Karpas-422 (cell line): ENCODE results near the gene PSTPIP1. TPM values are rescaled to one million over a fixed set of nuclear protein-coding genes. Genes with fewer than 3 reads are reported as not detected.

Experiments
- DNase-seq: peaks from one replicate; pipeline ENCODE4 v3.0.0-alpha.2; 2015
- H2AFZ ChIP-seq: fragments of 200-600 bp; sonication (generic); 2 replicates; pipeline ENCODE4 v1.6.1; 2014; ENCODE audit warnings: antibody characterized with exemption, low read length, mixed read lengths
- H3K27ac ChIP-seq: fragments of 200-600 bp; sonication (generic); 2 replicates; pipeline ENCODE4 v1.5.1; 2014; ENCODE audit warnings: mild to moderate bottlenecking, low read length, moderate library complexity
- H3K27me3 ChIP-seq: fragments of 200-600 bp; sonication (generic); 2 replicates; pipeline ENCODE4 v1.6.1; 2014; ENCODE audit warnings: low read length, mixed read lengths
- H3K36me3 ChIP-seq: fragments of 200-600 bp; sonication (generic); 2 replicates; pipeline ENCODE4 v1.6.1; 2014; ENCODE audit warnings: low read length, mixed read lengths; ENCODE audit not compliant: insufficient read depth
- H3K4me1 ChIP-seq: fragments of 200-600 bp; sonication (generic); 2 replicates; pipeline ENCODE4 v1.6.1; 2014; ENCODE audit warnings: mild to moderate bottlenecking, low read length, mixed read lengths
- H3K4me2 ChIP-seq: fragments of 200-600 bp; sonication (generic); 2 replicates; pipeline ENCODE4 v1.6.1; 2014; ENCODE audit warnings: low read length, low read depth, mild to moderate bottlenecking; ENCODE audit not compliant: poor library complexity, severe bottlenecking
- H3K4me3 ChIP-seq: fragments of 200-600 bp; sonication (generic); 2 replicates; pipeline ENCODE4 v1.5.1; 2014; ENCODE audit warnings: mild to moderate bottlenecking, antibody characterized with exemption, low read length, mixed read lengths
- H3K79me2 ChIP-seq: fragments of 200-600 bp; sonication (generic); 2 replicates; pipeline ENCODE4 v1.6.1; 2014; ENCODE audit warnings: mild to moderate bottlenecking, low read length, mixed read lengths
- H3K9ac ChIP-seq: fragments of 200-600 bp; sonication (generic); 2 replicates; pipeline ENCODE4 v1.6.0; 2014; ENCODE audit warnings: low read length
- H3K9me2 ChIP-seq: fragments of 200-600 bp; sonication (generic), shearing (Covaris generic); replicated peaks from 2 replicates; pipeline ENCODE4 v1.6.0; 2014; ENCODE audit warnings: mild to moderate bottlenecking, low read length, moderate library complexity; ENCODE audit not compliant: insufficient read depth
- H3K9me3 ChIP-seq: fragments of 300-700, 200-600 bp; sonication (generic); 2 replicates; pipeline ENCODE4 v1.6.1; 2014; ENCODE audit warnings: low read length, mixed read lengths
- H4K20me1 ChIP-seq: fragments of 200-600 bp; sonication (generic); 2 replicates; pipeline ENCODE4 v1.6.1; 2014; ENCODE audit warnings: mild to moderate bottlenecking, antibody characterized with exemption, low read length, low read depth; ENCODE audit not compliant: insufficient read depth
- total RNA-seq: library from RNA; depleted of rRNA; stranded (reverse); fragments of >200 nt; shearing (Covaris generic); gene quantifications from 2 replicates; pipeline ENCODE4 v1.2.3, GENCODE V29; 2014; ENCODE audit warnings: low replicate concordance; rRNA removed

The PSTPIP1 gene
- total RNA-seq = 13.1 and 40.4 TPM in 2 replicates

GRCh38 chr15:76994971-76995945 lies at the start of gene PSTPIP1:
Gene PSTPIP1 (plus strand): TSS chr15:76995126. CDS start chr15:76995574, 448 bp downstream.
- peak within 1 kb of the TSS; percentile 81 for H3K27ac ChIP-seq
- no peaks in the 10 kb centered on the region for H4K20me1 ChIP-seq
- peak within 1 kb of the TSS; percentile 82 for H3K4me3 ChIP-seq
- H3K9me3 ChIP-seq = no peaks in the 10 kb centered on the region
- peak within 1 kb of the TSS; percentile 84 for H3K9ac ChIP-seq
- peaks cover 22% of the 10 kb centered on the region for H3K79me2 ChIP-seq
- H3K4me2 ChIP-seq = peak within 1 kb of the TSS; percentile 86
- DNase-seq = peak; percentile 89
- H3K9me2 ChIP-seq = no peaks in the 10 kb centered on the region
- no peaks in the 10 kb centered on the region for H3K27me3 ChIP-seq
- H2AFZ ChIP-seq = peak within 1 kb of the TSS; percentile 92
- peaks cover 64% of the 10 kb centered on the region for H3K4me1 ChIP-seq
- no peaks in the 10 kb centered on the region for H3K36me3 ChIP-seq

GRCh38 chr15:76945494-76946093 lies 49.3 kb upstream of the PSTPIP1 start:
- no peak for DNase-seq
- H3K4me3 ChIP-seq = no peak overlapping the region
- peaks cover 36% of the 10 kb centered on the region for H3K4me1 ChIP-seq
- H3K27ac ChIP-seq = no peak overlapping the region
- no peak overlapping the region for H3K9ac ChIP-seq
- H4K20me1 ChIP-seq = no peaks in the 10 kb centered on the region
- H3K9me3 ChIP-seq = no peaks in the 10 kb centered on the region
- H3K36me3 ChIP-seq = peaks cover 50% of the 10 kb centered on the region
- H3K27me3 ChIP-seq = no peaks in the 10 kb centered on the region
- no peaks in the 10 kb centered on the region for H3K9me2 ChIP-seq
- no peak overlapping the region for H2AFZ ChIP-seq
- peaks cover 8% of the 10 kb centered on the region; the same call in 1 of the 2 replicates for H3K79me2 ChIP-seq
- H3K4me2 ChIP-seq = no peak overlapping the region

DNA sequence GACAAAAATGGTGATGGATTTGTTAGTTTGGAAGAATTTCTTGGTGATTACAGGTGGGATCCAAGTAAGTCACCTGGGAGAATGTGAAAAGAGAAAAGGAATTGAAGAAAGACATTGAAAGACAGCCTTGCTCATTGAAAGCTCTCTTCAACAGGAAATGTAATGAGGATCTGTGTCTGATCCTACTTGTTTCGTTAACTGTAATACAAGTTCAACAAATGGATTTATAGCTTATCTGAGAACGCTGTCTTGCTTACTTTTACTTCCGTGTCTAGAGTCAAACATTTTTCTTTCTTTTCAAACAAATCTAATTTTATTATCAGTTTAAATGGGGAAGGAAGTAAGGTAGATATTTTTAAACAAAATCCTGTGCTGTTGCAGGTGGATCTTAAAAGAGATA lies 47.5 kb upstream of the PSTPIP1 start:
- no peak overlapping the region for H3K9ac ChIP-seq
- H3K4me3 ChIP-seq = no peak overlapping the region
- H3K4me1 ChIP-seq = peaks cover 40% of the 10 kb centered on the region
- no peak overlapping the region for H3K4me2 ChIP-seq
- H3K9me2 ChIP-seq = no peaks in the 10 kb centered on the region
- H3K27me3 ChIP-seq = no peaks in the 10 kb centered on the region
- H3K79me2 ChIP-seq = peaks cover 8% of the 10 kb centered on the region; the same call in 1 of the 2 replicates
- 0 out of 2 replicates have a peak overlapping the region, but pooled peaks have one; percentile 10 for H3K27ac ChIP-seq
- H3K36me3 ChIP-seq = peaks cover 50% of the 10 kb centered on the region
- no peaks in the 10 kb centered on the region for H4K20me1 ChIP-seq
- no peak overlapping the region for H2AFZ ChIP-seq
- H3K9me3 ChIP-seq = no peaks in the 10 kb centered on the region
- DNase-seq = no peak

- Histone ChIP-seq H3K79me2 (no peaks in the 10 kb centered on the region), H3K9ac (peak overlapping the region; percentile 2; the same call in 1 of the 2 replicates), H3K9me2 (no peaks in the 10 kb centered on the region), H3K4me2 (peak overlapping the region; percentile 39), H3K27ac (peak overlapping the region; percentile 70), H4K20me1 (no peaks in the 10 kb centered on the region), H3K27me3 (no peaks in the 10 kb centered on the region), H2AFZ (no peak overlapping the region), H3K4me1 (peaks cover 54% of the 10 kb centered on the region), H3K4me3 (no peak overlapping the region), H3K36me3 (peaks cover 25% of the 10 kb centered on the region; the same call in 1 of the 2 replicates), H3K9me3 (no peaks in the 10 kb centered on the region)
- peak; percentile 50 for DNase-seq
Observed at GRCh38 chr15:76951220-76951619, 43.7 kb upstream of the PSTPIP1 start.

DNA sequence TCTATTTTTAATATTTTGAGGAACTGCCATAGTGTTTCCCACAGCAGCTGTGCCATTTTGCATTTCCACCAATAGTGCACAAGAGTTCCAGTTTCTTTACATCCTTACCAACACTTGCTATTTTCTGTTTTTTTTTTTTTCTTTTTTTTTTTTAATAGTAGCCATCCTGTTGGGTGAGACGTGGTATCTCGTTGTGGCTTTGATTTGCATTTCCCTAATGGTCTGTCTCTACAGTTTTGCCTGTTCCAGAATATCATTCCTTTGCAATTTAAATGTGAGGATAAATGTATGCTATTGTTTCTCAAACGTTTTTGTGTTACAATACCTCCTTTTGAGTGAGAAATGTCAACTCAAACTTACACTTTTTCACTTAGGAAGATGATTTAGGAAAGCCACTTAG lies 41.0 kb upstream of the PSTPIP1 start:
- Histone ChIP-seq H2AFZ (no peak overlapping the region), H3K9ac (no peak overlapping the region), H3K4me2 (peak overlapping the region; percentile 56), H3K27me3 (no peaks in the 10 kb centered on the region), H3K9me2 (no peaks in the 10 kb centered on the region), H3K79me2 (no peaks in the 10 kb centered on the region), H4K20me1 (no peaks in the 10 kb centered on the region), H3K27ac (peak overlapping the region; percentile 27), H3K9me3 (no peaks in the 10 kb centered on the region), H3K4me3 (peak overlapping the region; percentile 15; the same call in 1 of the 2 replicates), H3K36me3 (peaks cover 9% of the 10 kb centered on the region; the same call in 1 of the 2 replicates), H3K4me1 (peaks cover 47% of the 10 kb centered on the region)
- peak; percentile 57 for DNase-seq

DNA sequence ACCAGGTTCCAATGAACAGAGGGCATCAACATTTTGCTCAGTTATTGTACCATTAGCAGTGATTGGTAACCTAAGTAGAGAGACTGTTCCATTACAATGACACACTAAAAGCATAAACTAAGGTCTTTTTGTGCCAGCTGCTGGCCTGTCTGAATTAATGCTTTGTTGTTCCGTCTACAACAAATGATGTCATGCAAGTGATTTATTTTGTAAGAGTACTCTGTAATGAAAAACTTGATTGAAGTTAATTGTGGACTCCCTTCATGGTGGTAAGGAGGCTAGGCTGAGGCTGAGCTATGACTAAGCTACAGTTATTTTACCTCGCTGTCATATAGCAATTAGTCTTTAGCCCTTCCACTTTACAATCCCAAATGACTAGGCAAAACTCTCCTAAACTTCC lies 40.2 kb upstream of the PSTPIP1 start:
- H3K4me1 ChIP-seq = peaks cover 49% of the 10 kb centered on the region
- peak overlapping the region; percentile 56 for H3K4me2 ChIP-seq

DNA sequence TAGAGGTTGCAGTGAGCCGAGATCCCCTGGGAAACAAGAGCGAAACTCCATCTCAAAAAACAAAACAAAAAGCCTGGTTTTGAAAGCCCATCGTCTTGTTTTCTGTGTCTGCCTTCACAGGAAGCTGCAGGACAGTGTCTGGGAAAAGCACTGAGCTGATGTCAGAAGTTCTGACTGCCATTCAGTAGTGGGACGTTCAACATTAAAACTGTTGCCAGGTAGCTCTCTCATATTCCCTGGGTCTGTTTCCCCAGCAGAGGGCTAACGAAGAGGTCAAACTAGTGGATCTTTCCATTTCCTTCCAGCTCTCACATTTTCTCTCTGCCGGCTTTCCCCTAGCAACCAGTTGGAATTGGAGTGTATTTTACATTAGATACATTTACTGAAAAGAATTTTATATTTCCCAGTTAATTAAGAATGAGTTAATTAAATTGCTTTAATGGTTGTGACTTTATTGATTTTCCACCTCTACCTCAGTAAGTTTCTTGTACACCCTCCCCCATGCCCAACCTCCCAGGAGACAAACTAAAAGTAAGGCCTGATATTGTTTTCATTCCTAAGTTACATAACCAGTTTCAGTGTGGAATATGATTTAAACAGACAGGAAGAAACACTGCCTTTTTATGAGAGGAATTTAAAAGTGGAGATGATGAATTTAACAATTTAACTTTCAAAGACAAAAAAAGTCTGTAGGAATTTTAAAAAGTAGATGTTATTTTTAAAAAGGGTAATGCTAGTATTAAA lies 33.5 kb upstream of the PSTPIP1 start:
- Histone ChIP-seq H3K4me3 (peak overlapping the region; percentile 4; the same call in 1 of the 2 replicates), H2AFZ (0 out of 2 replicates have a peak overlapping the region, but pooled peaks have one; percentile 59), H3K27me3 (0 out of 2 replicates have a peak, but pooled peaks cover 2% of the 10 kb centered on the region), H3K9me2 (no peaks in the 10 kb centered on the region), H3K9ac (no peak overlapping the region), H3K4me1 (peaks cover 31% of the 10 kb centered on the region), H3K79me2 (no peaks in the 10 kb centered on the region), H3K4me2 (peak overlapping the region; percentile 47), H4K20me1 (no peaks in the 10 kb centered on the region), H3K36me3 (no peaks in the 10 kb centered on the region), H3K27ac (no peak overlapping the region), H3K9me3 (no peaks in the 10 kb centered on the region)
- no peak for DNase-seq

More for the DNA sequence above, 40.2 kb upstream of the PSTPIP1 start:
- Histone ChIP-seq H3K4me3 (no peak overlapping the region), H3K27ac (no peak overlapping the region; the same call in 1 of the 2 replicates), H3K9ac (no peak overlapping the region), H3K79me2 (no peaks in the 10 kb centered on the region), H3K27me3 (no peaks in the 10 kb centered on the region), H3K9me3 (no peaks in the 10 kb centered on the region), H3K9me2 (no peaks in the 10 kb centered on the region), H3K36me3 (0 out of 2 replicates have a peak, but pooled peaks cover 3% of the 10 kb centered on the region), H2AFZ (no peak overlapping the region), H4K20me1 (no peaks in the 10 kb centered on the region)
- no peak for DNase-seq
